RPMI8226 (cell line): Measurements from ENCODE around the gene CLCN1.

Experiments used
- DNase-seq: peaks from one replicate; pipeline ENCODE4 v3.0.0-alpha.2; 2015

Gene CLCN1

GRCh38 chr7:143296686-143297085, 19.2 kb upstream of the CLCN1 start:
- no peak for DNase-seq

- no peak for DNase-seq
These were observed 16.6 kb upstream of the CLCN1 start for GRCh38 chr7:143299346-143299745.

DNA sequence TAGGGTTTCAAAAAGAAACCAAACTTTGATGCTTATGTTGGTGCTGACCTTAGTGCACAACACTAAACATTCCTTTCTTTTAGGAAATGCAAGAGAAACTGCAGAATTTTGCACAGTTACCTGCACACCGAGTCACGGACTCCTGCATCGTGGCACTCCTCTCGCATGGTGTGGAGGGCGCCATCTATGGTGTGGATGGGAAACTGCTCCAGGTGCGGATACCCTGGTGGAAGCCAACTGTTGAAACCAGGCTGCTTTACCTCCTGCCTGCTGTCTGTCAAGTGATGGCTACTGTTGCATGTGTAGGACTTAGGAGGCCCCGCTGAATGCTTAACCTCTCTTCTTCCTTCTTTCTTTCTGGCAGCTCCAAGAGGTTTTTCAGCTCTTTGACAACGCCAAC, 16.1 kb upstream of the CLCN1 start:
- peak; percentile 39 for DNase-seq

DNA sequence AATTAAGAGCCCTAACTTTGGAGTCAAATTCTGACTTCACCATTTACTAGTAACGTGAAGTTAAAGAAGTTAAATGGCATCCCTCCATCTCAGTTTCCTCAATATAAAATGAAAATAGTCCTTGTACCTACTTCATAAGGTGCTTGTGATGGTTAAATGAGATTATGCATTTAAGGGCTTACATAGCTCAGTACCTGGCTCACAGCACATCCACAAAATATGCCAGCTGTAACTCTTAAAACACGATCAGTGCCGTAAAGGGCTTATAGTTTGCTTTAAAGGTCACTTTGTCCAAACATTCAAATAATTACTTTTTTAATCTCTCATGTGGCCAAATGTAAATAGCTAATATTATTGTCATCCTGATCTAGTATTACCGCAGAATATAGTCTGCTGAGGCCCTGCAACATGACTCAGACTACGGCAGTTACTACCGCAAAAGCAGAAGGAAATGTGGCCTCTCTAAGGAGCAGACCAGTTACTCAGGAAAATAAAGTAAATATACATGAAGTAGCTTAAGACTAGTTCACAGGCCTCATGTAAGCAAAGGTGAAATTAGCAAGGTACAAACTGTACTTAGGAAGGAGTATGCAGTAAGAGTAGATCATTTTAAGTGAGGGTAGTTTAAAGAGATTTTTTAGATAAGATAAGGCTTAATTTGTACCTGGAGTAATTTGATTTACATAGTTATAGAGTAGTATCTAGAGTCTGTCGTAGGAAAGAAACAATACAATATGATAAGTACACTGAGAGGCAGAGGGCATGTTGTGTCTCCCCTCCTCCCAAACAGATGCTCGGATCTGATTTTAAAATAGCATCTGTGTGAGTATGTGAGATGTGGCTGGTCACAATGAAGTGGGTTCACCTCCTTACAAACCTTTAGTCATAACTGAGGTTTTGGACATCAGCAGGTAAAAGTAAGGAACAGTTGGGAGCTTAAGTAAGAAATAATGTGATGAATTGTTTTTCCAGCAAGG, 14.7 kb upstream of the CLCN1 start:
- no peak for DNase-seq

- no peak for DNase-seq
These were observed 12.2 kb upstream of the CLCN1 start for GRCh38 chr7:143303733-143304132.

- DNase-seq = no peak
These were observed 11.0 kb upstream of the CLCN1 start for GRCh38 chr7:143304938-143305337.

GRCh38 chr7:143305423-143306070, 10.4 kb upstream of the CLCN1 start:
- peak; percentile 40 for DNase-seq

DNA sequence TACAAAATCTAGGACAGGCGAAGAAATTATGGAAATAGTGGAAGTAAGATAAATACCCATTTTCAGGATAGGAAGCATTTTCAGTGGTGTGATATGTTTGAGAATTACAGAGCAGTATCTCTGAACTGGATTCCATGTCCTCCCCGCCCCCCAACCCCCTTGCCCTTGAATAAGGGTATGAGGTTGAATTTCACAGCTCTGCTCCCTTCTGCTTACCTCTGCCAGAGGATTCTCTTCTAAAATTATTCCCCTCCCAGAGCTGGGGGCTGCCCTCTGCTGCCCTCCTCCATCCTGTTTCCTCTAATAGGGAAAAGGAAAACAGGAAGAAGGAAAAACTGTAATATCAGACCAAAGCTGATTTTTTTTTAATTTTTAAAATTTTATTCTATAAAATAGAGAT, 7.3 kb upstream of the CLCN1 start:
- DNase-seq = no peak

DNA sequence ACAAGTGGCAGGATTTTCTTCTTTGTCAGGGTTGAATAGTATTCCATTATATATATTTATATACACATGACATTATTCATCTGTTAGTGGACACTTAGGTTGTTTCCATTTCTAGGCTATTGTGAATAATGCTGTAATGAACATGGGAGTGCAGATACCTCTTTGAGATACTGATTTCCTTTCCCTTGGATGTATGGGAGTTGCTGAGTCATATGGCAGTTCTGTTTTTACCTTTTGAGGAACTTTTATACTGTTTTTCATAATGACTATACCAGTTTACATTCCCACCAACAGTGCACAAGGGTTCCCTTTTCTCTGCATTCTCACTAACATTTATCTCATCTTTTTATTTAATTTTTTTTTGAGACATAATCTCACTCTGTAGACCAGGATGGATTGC, 1.8 kb upstream of the CLCN1 start:
- DNase-seq = no peak

DNA sequence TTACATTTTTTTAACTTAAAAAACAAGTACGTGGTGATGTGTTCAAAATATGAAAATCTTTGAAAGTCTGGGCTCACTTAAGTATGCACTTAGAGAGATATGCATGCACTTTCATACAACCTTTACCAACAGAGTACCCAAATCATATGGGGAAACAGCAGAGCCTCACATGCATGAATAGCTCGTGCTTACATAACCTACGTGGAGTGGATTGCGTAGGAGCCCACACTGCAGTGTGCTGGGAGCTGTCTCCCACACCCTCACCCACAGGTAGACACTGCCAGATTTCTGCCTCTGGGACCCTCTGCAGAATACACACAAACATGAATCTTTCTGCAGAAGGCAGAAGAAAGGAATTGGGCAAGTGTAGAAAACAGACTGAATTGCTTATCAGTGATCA, 581 bp downstream of the CLCN1 start:
- no peak for DNase-seq

GRCh38 chr7:143318661-143319060, 2.8 kb downstream of the CLCN1 start:
- no peak for DNase-seq

- no peak for DNase-seq
These were observed 4.7 kb downstream of the CLCN1 start for GRCh38 chr7:143320620-143321019.

DNA sequence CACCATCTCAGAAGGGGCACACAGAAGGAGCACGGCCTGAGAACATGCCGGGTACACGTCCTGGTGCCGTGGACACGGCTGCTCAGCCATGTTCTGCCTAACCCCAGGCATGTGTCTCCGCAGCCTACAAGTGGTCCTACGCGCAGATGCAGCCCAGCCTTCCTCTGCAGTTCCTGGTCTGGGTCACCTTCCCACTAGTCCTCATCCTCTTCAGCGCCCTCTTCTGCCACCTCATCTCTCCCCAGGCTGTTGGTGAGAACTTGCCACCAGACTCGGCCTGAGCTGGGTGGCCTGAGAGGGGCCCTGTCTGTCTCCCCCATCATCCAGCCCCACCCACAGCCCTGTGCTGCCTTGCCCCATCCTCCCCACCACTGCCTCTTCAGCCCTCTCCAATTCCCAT, 5.3 kb downstream of the CLCN1 start:
- no peak for DNase-seq

GRCh38 chr7:143321734-143322133, 5.8 kb downstream of the CLCN1 start:
- DNase-seq = no peak

DNA sequence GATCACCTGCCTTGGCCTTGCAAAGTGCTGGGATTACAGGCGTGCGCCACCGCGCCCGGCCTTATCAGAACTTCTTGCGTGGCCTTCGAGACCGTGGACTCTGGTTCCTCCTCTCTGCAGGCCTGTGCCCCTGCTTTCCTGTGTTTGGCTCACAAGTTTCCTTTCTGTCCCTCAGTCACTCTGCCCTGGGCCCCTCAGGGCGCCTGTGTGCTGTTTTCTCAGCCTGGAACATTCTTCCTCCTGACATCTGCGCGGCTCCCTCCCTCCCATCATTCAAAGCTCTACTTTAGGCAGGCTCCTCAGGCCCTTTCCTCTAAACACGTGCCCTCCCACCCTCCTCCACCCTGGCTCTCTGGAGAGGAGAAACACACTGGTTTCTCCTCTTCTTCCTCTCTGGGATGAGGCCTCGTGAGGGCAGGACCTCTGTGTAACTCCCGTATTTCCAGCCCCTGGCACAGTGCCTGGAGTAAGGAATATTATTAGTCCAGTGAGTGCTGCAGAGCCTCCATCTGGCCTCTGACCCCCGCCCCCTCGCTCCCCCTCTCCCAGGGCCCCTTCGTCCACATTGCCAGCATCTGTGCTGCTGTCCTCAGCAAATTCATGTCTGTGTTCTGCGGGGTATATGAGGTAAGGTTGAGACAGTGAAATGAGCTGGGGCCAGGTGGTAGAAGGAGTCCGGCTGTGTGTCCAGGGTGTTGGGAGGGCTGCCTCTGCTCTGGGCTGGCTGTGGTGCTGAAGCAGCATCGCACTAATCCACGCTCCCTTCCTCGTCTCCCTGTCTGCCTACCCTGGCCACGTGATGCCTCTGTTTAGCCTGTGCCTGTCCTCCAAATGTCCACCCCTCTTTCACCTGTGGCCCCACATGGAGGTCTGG, 7.1 kb downstream of the CLCN1 start:
- no peak for DNase-seq

DNA sequence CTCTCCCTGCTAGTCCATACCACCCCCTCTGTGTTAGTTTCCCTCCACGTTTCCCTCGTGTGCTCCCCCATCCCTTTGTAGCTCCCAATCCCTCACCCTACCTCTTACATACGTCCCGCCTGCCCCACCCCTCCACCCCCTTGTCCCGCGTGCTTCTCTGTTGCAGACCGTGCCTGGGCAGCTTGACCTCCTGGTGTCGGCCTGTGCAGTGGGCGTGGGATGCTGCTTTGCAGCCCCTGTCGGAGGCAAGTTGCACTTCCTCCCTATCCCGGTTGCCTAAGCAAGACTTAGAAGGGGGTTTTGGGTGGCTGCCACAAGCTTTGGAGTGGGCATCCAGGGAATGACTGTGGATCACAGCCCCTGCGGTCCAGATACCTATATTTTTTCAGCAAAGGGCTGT, 7.7 kb downstream of the CLCN1 start:
- no peak for DNase-seq

- no peak for DNase-seq
These were observed 9.3 kb downstream of the CLCN1 start for GRCh38 chr7:143325240-143325639.

DNA sequence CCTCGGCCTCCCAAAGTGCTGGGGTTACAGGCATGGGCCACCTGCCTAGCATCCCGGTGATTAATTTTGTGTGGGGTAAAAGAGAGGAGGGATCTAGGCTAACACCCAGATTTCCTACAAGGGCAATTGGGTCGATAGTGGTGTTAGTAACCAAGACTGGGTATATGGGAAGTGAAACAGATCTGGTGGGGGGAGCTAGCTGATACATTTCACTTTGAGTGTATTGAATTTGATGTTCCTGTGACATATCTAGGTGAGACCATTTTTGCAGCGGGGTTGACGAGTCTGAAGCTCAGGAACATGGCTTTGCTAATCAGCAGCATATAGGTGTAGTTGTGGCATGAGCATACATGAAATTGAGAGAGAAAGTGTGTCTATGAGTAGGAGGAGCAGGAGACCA, 12.0 kb downstream of the CLCN1 start:
- no peak for DNase-seq

DNA sequence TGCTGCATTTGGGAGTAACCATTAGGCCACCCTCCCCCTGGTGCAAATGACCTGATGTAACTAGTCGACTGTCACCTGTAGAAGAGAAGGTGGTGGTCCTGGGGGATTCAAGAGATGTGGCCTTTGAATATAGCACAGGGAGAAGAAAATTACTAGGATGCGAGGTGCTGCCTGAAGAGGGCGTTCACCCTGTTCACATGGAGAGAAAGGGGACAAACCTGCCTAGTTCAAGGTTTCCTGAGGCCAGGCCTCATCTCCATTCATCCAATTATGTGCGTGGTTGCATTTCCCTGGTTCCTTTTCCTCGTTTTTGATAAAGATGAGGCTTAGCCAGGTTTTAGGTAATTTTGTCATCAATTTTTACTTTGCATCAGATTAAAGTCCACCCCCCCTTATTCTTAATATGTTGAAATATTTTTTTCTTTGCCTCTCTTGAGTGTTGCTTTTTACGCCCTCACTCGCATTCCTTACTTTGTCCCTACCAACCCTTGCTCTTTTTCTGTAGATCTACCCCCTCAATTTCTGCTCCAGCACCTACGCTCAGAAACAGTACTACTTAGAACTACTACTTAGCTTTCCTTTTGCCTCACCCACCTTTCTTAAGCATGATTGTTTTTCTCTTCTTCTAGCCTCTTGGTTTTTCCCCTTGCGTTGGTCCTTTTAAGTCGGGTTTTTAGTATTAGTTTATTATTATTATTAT, 13.7 kb downstream of the CLCN1 start:
- no peak for DNase-seq

DNA sequence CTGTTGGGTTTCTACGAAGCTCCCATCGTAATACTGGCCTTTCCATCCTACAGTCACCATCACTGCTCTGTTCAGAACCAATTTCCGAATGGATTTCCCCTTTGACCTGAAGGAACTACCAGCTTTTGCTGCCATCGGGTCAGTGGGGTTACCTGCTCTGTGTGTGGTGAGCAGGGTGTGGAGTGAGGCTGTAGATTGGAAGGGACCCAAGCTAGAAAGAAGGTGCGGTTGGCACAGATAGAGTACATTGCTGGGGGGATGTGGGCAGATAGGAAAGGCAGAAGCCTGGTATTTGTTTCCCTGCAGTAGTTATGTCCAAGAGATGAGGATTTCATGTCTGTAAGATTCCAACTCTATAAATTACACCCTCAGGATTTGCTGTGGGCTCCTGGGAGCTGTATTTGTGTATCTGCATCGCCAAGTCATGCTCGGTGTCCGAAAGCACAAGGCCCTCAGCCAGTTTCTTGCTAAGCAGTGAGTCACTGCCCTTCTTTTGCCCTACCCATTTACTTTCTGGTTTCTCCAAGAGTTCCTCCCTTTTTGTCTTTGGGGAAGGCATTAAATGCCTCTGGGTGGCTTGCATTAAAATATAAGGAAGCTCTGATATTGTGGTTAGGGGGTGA, 15.4 kb downstream of the CLCN1 start:
- DNase-seq = no peak

GRCh38 chr7:143334244-143334643, 18.3 kb downstream of the CLCN1 start:
- DNase-seq = no peak

- DNase-seq = no peak
These were observed 21.3 kb downstream of the CLCN1 start for GRCh38 chr7:143337216-143337615.
